GM18498 (cell line): Measurements from ENCODE around the gene GNS.

Experiments used
- ATAC-seq: cut with Tn5 transposase; IDR thresholded peaks from one replicate; pipeline ENCODE4 v1.9.1; 2021; ENCODE audit warnings: mild to moderate bottlenecking, moderate library complexity; ENCODE audit not compliant: unreplicated experiment

Gene GNS

DNA sequence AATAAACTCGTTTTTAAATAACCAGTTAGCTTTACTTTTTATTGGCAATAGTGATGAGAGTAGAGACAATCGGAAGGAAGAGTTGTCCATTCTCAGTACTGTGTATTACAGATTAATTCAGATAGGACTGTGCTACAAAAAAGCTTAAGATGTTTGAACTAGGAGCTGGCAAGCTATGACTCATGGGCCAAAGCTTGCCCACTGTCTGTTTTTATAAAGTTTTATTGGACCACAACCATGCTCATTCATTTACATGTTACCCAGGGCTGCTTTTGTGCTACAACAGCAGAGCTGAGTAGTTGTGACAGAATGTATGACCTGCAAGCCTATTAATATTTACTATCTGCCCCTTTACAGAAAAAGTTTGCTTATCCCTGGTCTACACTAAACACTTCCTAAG, 19.4 kb downstream of the GNS start:
- no peak for ATAC-seq

DNA sequence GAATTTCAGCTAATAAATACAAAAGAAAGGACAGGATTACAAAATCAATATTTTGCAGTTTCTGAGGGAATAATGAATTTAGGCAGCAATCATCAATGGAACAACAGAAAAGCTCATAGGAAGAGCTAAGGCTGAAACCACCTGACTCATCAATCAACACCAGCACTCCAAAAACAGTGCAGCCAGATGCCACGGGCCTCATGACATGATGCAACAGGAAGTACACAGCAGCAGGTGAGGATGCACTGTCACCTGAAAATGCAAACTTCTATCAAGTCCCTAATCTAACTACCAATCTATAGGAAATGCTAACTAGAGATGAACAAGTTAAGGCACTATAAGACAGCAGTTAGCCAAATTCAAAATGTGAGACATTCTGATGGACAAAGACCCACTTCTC, 21.7 kb downstream of the GNS start:
- ATAC-seq, result no peak

DNA sequence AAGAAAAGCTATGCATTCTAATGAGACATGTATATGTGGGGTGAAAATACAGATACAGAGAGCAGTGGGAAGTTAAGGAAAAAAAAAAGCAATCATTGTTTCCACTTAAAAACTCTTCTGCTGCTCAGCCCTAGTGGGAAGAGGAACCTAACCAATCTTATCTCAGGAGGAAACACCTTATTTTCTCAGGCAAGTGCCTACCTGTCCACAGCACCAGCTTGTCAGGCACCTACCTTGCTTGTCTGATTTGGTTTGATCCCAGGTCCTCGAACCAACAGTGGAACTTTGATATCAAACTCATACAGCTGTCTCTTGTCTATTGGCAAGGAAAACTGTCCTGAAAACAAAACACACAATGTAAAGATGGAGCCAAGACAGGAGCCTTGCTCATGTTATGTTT, 22.4 kb downstream of the GNS start:
- ATAC-seq, result no peak

DNA sequence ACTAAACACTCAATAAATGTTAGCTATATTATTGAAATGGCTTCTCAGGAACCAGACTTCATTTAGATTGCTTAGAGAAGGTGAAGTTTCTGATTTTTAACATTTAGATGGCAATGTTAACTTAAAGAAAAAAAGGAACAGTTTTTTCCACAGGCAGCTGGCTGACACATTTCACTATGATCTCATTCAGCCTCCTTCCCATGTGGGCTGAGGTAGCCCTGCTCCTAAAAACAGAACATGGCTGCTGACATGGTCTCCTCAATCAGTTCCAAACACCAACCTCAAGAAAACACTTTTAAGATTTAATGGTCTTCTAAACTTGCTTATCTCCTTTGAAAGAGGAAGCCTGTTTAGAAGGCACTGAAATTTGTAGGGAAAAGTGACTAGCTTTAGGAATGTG, 23.8 kb downstream of the GNS start:
- no peak for ATAC-seq

DNA sequence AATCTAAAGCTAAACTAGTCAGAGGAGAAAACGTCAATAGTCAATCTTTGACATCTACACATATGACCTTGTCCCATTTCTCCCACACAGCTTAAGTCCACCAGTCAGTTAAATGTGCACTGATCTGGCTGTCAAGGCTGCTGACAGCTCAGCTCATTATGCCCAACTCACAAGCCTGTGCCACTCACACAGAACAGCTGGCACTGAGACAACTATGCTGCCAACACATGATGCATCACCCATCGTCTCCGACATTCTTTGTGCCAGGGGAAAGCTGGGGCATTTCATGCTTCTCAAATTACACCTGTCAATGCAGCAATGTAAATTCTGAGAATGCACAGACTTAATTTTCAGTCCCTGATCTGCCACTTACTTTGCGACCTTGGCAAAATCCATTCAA, 25.3 kb downstream of the GNS start:
- no peak for ATAC-seq

DNA sequence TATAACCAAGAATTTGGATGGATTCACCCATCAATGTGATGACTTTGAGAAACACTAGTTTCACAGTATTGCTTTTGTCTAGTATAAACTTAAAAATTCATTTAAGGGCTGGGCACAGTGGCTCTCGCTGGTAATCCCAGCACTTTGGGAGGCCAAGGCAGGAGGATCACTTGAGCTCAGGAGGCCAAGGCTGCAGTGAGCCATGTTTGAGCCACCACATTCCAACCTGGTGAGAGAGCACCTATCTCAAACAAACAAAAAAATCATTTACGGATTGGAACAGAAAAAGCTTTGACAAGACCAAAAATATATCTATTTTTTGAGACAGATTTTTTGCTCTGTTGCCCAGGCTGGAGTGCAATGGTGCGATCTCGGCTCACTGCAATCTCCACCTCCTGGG, 27.5 kb downstream of the GNS start:
- ATAC-seq, result no peak

DNA sequence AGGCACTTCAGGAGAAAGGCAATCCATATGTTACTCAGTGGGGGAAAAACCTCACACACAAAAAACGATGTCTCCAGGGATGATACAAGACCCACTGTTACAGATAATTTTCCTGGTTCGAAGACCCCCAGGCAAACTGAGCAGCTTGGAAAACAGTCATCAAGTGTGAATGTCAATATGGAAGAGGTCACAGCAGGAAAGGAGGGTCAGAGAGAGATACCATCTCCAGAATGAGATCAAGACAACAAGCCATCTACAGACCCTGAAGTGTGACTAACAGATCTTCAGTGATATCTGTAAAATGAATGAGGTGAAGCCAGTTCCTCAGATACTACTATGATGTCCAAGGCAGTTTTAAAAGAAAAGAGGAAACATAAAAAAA, 28.6 kb downstream of the GNS start:
- ATAC-seq, result peak; percentile 7

DNA sequence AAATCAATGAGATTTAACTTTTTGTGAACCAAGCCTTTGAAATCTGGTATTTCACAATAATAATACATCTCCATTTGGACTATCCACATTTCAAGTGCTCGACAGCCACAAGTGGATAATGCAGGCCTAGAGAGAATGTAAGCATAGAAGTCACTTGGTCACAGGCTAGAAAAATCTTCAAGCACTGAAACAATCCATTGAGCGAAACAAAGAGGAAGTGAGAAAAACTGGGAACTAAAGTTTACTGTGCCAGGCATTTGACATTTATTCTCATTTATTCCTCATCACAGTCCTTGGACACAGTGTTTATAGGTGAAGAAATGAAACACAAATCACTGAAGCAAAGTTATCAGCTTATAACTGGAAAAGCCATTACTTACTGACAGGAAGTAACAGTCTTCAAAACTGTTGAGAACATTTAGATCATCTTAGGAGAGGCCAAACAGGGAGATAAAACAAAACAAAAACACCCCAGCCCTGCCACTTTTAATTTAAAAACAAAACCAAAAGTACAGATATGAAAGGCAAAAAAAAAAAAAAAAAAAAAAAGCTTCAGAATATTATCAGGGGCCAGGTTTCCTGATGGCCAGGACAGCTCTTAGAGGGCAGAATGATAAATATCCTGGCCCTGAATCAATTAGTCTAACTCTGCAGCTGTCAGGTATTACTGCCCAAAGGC, 29.2 kb downstream of the GNS start:
- peak; percentile 62 for ATAC-seq

DNA sequence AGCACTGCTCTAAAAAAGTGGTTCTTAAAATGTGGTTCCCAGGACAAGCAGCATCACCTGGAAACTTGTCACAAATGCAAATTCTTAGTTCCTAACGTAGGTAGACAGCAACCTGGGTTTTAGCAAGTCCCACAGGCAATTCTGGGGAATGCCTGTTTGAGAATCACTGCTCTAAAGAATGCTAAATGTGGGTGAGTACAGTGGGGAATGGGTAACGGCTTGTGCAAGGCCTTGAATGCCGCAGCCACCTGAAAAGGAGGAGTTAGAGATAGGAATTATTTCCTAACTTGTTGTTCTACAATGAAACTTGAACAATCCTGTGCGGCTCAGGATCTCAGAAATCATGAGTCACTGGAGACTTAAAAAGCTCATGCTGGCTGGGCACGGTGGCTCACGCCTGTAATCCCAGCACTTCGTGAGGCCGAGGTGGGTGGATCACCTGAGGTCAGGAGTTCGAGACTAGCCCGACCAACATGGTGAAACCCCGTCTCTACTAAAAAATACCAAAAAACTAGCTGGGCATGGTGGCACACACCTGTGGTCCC, 34.9 kb downstream of the GNS start:
- ATAC-seq, result no peak

DNA sequence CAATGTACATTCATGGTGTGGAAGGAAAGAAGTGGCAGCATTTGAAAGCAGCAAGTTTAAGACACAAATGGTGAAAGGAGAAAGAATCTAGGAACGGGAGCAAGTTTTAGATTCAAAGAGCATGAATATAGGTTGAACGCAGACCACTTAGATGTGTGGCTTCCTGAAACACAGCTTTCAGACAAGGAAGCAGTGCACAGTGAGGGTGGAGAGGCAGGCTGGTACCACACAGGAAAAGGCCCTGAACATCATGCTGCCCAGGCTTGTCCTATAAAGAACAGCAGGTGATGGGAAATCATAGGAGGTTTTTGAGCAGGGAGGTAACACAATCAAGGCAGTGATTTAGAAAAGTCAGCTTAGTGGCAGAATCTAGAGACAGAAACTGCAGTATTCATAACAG, 35.6 kb downstream of the GNS start:
- ATAC-seq, result no peak

DNA sequence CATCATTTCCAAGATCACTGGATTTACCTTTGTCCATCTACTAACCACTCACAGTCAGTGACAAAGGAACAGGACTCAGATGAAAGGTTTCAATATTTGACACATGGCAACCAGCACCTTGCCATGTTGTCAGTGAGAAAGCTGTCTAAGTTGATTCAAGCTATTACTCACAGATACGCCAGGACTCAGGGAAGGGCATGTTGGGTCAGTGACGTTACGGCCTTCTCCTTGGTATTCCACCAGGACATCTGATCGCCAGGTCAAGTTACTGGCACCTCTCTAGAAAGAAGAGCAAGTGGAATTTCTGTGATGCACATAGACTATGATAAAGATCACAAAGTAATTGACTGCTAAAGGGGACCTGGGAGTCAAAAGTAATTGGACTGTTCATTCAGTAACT, 36.4 kb downstream of the GNS start:
- ATAC-seq, result no peak

DNA sequence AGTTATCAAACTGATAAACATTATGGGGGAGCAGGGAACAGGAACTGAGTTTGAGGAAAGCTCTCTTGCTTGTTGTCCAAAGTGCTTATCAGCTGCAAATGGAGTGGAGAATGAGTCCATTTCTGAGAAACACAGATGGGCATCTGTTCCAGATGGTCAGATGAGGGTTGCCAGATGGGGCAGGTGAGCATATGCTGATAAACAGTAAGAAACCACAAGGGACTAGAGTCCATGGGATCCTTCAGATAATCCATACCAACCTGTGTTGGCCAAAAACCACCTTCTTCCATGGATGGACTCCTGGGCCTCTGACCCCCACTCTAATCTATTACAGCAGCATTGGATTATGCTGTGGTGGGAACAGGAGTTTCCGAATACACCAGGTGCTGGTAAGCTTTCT, 38.3 kb downstream of the GNS start:
- ATAC-seq, result no peak

DNA sequence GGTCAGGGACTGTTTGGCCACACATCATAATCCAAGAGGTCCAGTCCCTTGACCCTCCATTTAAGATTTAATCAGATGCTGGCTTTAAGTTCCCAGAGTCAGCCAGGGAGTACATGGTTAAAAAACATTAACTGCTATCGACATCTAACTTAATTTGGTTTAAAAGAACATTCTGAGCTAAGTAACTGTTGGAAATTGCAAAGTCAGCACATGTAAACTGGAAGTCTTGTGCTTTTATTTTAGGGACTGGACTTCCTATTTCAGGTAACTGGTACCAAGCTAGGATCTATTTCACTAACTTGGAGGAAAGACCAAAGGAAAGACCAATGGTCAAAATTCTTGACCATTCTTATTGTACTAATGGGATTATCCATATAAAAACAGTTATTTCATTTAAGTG, 40.6 kb downstream of the GNS start:
- no peak for ATAC-seq

DNA sequence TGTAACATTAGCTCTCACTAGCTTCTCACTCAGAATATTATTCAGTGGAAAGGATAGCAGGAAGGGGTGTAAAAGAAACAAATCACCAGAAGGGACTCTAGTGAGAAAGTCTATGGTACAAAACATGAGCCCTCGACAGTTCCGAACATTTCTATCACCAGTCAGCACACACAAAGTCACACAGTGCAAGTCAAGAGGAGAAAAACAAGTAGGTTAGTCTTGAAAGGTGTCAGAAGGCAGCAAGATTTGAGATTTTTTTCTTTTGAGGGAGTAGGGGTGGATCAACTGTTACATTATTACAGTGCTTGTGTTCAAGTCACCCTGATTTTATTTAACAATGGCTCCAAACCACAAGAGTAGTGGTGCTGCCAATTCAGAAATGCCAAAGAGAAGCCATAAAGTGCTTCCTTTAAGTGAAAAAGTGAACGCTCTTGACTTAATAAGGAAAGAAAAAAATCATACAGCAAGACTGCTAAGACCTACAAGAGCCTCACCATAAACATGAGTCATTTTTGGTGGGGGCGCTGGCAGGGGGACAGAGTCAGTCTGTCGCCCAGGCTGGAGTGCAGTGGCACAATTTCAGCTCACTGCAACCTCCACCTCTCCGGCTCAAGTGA, 42.3 kb downstream of the GNS start:
- no peak for ATAC-seq

DNA sequence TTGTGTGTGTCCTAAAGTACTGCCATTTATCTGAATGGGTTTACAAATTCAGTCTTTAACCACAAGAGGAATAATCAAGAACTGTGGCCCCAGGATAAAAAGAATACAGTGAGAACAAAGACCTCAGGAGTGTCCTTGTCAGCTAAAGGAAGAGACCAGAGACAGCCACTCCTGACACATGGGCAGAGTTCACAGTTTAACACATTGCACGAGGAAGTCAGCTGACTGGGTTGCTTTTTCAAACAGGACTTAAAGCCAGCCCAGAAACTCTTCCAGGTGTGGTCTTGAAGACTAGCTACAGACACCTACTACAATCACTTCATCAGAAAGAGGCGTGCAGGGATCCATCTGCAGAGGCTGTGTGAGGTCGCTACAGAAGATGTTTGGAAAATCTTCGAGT, 42.8 kb downstream of the GNS start:
- no peak for ATAC-seq

DNA sequence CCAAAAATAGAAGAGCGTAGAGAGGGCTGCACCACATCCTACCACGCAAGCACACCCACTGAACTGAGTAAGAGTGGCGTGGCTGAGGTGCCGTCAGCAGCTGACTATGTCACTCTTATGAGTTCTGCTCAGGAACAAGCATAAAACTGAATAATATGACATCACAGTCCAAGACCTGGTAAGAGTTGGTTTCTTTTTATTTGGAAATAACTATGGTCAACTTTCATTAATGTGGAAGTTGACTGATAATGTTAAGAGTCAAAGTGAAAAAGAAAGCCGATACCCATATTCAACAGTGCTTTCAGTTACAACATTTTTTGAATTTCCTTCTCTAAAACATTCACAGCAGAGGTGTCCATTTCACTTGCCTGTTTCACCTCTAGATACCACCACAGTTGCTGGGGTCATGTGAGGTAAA, 44.6 kb downstream of the GNS start:
- peak; percentile 83 for ATAC-seq

DNA sequence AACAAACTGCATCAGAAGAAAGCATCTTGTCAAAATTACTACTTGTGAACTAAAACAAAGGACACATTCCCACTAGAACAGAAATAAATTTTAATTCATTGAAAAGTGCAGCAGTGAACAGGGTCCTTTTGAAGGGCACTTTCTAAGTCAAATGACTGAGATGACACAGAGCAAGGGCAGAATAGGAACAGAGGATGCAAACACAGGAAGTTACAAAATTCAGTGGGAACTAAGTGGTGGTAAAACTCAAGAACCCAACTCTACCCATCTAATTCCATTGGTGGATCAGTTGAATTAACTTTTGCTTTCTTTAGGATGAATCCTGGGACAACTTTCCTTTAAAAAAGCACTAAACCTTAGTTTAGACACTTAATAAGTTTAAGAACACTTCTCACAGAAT, 45.8 kb downstream of the GNS start:
- ATAC-seq, result no peak

DNA sequence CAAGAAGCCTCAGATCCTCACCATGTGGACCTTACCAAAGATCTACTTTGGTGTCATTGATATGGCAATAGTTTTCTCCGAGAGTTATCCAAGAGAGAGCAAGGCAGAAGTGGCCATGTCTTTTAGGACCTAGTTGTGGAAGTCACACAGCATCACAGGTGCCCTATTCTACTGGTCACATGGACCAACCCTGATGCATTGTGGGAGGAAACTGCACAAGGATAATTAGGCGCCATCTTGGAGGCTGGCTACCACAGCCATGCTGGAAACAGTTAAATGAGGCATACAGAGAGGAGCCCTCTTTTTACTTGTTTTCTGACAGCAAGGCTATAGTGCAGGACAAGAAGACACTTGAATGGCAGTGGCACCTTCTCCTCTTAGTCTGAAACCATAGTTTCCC, 49.8 kb downstream of the GNS start:
- no peak for ATAC-seq

DNA sequence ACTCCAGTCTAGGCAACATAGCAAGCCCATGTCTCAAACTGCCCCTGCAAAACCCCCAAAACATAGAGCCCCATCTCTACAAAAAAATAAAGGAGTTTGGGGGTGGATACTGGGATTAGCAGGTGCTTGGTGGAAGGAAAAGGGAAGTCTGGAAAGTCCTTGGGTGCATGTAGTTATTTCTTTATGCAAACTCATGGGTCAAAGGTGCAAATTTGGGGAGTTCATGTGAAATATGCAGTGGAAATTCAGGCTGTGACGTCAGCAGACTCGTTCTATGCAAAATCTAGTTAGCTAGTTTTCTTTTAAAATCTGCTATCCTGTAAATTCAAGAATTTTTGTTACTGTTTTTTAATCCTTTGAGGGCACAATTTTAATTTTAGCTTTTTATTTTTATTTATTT, 51.3 kb downstream of the GNS start:
- ATAC-seq, result no peak

DNA sequence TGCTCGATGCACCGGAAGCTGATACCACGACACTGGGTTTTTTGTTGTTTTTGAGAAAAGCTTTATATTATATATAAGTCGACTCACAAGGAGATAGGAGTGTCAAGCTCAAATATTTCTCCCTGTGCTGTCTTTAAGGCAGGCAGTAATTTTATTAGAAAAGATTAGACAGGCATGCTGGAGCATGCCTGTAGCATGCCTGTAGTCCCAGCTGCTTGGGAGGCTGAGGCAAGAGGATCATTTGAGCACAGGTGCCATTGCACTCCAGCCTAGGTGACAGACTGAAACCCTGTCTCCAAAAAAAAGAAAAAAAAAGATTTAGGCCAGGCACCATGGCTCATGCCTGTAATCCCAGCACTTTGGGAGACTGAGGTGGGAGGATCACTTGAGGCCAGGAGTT, 51.8 kb downstream of the GNS start:
- no peak for ATAC-seq

DNA sequence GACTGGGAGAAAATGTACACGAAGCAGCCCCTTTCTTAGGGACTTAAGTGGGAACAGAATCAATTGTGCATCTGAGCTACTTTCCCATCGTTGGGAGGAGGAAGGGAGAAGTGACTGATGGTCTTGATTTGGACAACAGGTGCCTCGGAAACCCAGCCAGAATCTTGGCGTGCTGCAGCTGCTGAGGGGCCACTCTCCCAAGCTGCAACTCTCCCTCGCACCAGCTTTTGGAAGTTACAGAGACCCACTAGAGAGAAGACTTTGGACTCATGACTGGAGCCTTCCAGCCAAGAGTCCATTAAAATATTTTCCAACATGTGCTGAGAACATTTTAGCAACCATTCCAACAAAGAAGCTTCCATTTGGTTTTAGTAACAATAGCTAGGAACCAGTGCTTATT, 52.3 kb downstream of the GNS start:
- no peak for ATAC-seq

DNA sequence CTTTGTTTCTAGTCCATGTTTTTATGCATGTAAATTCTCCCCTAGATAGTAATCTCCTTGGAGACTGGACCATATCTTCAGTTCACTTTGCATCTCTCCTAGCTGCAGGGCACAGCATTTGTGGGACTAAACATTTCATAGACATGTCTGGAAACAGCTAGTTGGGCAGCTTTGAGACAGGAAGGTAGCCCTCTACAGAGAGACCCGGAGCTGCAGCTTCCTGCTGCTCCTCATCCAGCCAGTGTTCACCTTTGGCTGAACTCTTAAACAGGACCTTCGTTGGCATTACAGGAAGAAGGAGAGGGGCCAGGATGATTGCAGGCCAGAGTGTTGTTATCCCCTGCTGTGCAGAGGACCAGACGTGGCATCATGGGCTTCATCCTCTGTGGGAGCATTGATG, 52.9 kb downstream of the GNS start:
- no peak for ATAC-seq

DNA sequence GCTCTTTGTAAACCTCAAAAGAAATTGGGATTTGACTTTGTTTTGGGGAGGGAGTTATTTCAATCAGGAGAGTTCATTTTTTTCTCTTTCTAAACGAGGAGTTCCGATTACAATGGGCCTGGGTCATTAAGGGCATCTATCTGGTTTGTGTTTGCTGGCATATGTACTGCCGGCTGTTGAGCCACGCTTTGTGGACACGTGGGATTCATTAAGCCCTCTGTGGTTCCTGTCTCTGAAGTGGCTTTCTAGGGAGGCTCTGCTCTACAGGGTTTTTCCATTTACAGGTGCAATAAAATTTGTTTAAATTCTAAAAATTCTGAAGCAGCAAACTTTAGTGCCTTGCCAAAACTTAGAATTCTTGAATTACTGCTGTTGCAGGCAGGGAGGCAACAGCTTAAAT, 57.9 kb downstream of the GNS start:
- ATAC-seq, result no peak
